ENCODE data around the gene ZNF319. TPM values are rescaled to one million over a fixed set of nuclear protein-coding genes. Genes with fewer than 3 reads are reported as not detected.

ZNF319 gene
- total RNA-seq, 1 donor: 4.8 TPM

DNA sequence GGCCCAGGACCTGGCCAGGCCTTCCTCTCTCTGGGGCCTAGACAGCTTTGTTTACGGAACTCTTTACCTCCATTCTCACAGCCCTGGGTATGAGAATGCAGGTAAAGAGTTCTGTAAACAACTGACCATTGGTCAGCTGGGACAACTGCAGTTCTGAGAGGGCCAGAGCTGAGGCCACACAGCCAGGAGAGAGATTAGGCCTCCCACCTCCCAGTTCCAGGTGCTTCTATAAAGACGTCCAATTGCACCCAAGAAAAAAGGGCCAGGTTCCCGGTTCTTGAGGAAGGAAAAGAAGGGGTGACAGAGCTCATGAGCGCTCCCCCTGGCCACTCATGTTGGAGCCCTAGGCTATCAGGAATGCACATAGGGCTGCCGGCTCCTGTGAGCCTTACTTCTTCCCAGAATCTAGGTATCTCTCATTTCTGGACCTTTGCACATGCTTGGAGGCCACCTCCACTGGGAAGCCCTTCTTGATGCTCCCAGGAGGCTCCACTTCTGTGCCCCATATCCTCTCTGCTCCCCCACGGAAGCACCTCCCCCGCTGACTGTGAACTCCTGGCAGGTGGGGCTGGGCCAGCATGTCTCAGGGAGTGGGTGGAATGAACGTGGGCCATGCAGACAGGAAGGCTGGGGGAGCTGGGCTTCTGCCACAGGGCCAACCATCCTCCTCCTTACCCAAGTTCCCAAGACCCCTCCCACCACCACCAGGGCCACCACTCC lies 42.6 kb downstream of the ZNF319 start:
- no peak for DNase-seq (ENCODE audit: low read depth)
- TF ChIP-seq, protein P1, sequence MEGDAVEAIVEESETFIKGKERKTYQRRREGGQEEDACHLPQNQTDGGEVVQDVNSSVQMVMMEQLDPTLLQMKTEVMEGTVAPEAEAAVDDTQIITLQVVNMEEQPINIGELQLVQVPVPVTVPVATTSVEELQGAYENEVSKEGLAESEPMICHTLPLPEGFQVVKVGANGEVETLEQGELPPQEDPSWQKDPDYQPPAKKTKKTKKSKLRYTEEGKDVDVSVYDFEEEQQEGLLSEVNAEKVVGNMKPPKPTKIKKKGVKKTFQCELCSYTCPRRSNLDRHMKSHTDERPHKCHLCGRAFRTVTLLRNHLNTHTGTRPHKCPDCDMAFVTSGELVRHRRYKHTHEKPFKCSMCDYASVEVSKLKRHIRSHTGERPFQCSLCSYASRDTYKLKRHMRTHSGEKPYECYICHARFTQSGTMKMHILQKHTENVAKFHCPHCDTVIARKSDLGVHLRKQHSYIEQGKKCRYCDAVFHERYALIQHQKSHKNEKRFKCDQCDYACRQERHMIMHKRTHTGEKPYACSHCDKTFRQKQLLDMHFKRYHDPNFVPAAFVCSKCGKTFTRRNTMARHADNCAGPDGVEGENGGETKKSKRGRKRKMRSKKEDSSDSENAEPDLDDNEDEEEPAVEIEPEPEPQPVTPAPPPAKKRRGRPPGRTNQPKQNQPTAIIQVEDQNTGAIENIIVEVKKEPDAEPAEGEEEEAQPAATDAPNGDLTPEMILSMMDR (IDR thresholded peaks at IDR 0.05; ENCODE audit: insufficient read depth, low read length): no peak
- no peak overlapping the region for H3K4me3 ChIP-seq (ENCODE audit: low read depth, low read length)

DNA sequence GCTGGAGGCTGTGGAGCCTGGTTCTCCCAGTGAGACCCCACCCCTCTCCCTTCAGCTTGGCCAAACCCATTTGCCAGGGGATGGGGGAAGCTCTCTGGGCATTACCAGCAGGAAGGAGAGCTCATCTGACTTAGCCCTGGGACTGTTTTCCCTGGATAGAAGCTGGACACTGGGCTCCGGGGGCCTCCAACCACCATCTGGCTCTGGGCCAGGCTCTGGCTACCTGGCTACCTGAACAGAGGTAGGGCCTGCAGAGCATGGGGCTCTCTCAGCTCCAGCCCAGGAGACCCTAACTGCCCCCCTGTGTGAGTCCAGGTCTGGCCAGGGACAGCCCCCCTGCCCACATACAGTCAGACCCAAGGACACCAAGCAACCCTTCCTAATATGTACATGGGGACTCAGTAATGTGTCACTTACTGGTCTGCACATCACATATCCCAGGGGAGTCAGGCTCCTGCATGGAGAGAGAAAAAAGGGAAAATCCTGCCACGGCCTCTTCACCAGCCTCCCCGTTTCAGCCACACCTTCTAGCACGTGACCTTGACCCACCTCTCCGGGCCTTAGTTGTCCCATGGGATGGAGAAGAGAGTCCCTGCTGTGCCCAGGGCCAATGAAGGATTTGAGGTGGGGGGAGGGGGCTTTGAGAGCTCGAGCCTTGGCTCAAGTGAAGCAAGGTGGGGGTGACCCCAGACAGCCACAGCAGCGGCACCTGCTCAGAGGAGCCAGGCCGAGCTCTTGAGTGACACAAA lies 43.4 kb downstream of the ZNF319 start:
- TF ChIP-seq, protein P1 (IDR thresholded peaks at IDR 0.05; ENCODE audit: insufficient read depth, low read length): no peak
- no peak overlapping the region for H3K4me3 ChIP-seq (ENCODE audit: low read depth, low read length)
- DNase-seq (ENCODE audit: low read depth): no peak

DNA sequence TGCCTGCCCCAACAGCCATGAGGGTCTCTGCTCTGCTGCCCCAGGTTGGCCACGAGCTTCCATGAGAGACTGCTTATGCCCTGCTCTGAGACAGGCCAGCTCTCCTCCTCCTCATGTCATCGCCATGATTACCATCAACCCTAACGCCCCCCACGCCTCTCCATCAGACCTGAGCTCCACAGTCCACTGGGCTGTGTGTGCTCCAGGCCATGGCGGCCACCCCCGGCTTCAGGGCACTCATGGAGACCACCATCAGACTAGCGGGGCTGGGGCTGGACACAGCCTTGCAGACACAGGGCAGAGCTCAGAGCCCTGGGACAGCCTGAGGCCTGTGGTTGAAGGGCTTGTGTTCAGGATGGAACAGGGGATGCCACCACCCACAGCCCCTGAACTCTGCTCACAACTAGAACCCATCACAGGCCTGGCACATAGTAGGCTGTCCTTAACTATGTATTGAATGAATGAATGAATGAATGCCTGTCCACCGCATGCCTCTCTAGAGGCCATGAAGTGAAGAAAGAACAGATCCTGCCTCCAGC lies 44.1 kb downstream of the ZNF319 start:
- H3K4me3 ChIP-seq (ENCODE audit: low read depth, low read length): no peak overlapping the region
- no peak for DNase-seq (ENCODE audit: low read depth)
- TF ChIP-seq, protein P1 (IDR thresholded peaks at IDR 0.05; ENCODE audit: insufficient read depth, low read length): no peak

DNA sequence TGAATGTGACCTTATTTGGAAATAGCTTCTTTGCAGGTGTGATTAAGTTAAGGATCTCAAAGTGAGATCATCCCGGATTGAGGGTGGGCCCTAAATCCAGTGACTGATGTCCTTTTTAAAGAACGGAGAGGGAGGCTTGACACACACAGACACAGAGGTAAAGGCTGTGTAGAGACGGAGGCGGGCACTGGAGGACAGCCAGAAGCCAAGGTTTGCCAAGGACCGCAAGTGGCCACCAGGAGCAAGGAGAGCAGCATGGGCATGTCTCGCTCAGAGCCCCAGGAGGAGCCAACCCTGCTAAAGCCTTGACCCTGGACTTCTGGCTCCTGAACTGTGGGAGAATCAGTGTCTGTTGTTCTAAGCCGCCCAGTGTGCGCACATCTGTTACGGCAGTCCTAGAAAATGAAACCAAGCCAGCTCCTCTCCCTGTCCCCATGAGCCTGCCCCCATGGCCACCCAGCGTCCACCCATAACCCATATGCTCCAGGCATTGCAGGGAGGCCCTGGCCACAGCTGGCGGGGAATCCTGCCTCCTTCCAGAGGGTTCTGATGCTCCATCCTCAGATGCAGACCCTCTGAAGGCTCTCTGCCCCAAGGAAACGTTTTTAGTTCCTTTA lies 44.8 kb downstream of the ZNF319 start:
- no peak for DNase-seq (ENCODE audit: low read depth)
- TF ChIP-seq, protein P1 (IDR thresholded peaks at IDR 0.05; ENCODE audit: insufficient read depth, low read length): no peak
- H3K4me3 ChIP-seq (ENCODE audit: low read depth, low read length): no peak overlapping the region

DNA sequence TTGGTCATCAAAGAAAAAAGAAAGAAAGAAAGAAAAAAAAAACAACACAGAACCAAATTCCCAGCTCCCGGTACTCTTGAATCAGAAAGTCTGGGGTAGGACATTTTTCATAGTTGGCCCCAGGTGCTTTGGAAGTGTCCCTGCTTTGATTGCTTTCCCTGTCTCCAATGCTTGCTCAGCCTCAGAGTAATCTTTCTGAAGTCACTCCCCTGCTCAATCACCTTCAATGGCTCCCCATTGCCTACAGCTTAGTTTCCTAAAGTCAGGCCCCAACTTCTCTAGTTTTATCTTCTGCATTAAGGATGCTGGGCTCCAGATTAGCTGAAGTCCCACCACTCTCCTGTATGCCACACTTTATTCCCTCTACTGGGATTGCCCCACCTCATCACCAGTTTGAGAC lies 46.6 kb downstream of the ZNF319 start:
- DNase-seq (ENCODE audit: low read depth): no peak
- TF ChIP-seq, protein P1 (IDR thresholded peaks at IDR 0.05; ENCODE audit: insufficient read depth, low read length): no peak
- H3K4me3 ChIP-seq (ENCODE audit: low read depth, low read length): no peak overlapping the region

DNA sequence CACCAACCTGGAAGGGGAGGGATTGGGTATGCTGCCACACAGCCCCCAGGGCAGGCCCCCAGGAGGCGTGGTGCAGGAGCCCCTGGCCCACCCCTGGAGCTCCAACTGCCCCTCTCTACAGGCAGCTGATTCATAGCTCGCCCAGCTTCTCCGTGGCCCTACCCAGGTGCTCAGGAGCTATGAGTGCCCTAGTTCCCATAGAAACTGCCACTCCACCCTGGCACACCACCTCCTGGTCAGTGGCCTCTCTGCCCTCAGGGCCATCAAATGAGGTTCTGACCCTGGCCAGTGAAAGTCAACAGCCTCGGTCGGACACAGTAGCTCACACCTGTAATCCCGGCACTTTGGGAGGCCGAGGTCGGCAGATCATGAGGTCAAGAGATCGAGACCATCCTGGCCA lies 47.6 kb downstream of the ZNF319 start:
- H3K4me3 ChIP-seq (ENCODE audit: low read depth, low read length): no peak overlapping the region
- TF ChIP-seq, protein P1 (IDR thresholded peaks at IDR 0.05; ENCODE audit: insufficient read depth, low read length): no peak
- no peak for DNase-seq (ENCODE audit: low read depth)
